Hepatocyte (in vitro differentiated cells): ENCODE data around the gene DEPDC5. TPM values are rescaled to one million over a fixed set of nuclear protein-coding genes. Genes with fewer than 3 reads are reported as not detected.

ENCODE experiments used
- DNase-seq: peaks from one replicate; pipeline ENCODE4 v3.0.0-alpha.2; 2016; ENCODE audit warnings: low spot score
- H2AFZ ChIP-seq: fragments of 200-600 bp; sonication (generic); 2 replicates; pipeline ENCODE4 v1.6.0; 2016; ENCODE audit warnings: antibody characterized with exemption, mild to moderate bottlenecking
- H3K27ac ChIP-seq: fragments of 200-600 bp; sonication (generic); 2 replicates; pipeline ENCODE4 v1.5.1; 2016; ENCODE audit warnings: mild to moderate bottlenecking
- H3K27me3 ChIP-seq: fragments of 200-600 bp; sonication (generic); 2 replicates; pipeline ENCODE4 v1.6.1; 2016
- H3K36me3 ChIP-seq: fragments of 200-600 bp; sonication (generic); replicated peaks from 2 replicates; pipeline ENCODE4 v1.5.1; 2016; ENCODE audit warnings: low read depth; ENCODE audit not compliant: insufficient read depth
- H3K4me1 ChIP-seq: fragments of 200-600 bp; sonication (generic); 2 replicates; pipeline ENCODE4 v1.5.1; 2016; ENCODE audit warnings: mild to moderate bottlenecking, moderate library complexity; ENCODE audit not compliant: insufficient read depth
- H3K4me2 ChIP-seq: fragments of 200-600 bp; sonication (generic); 2 replicates; pipeline ENCODE4 v1.6.0; 2016
- H3K4me3 ChIP-seq: fragments of 200-600 bp; sonication (generic); 2 replicates; pipeline ENCODE4 v1.5.1; 2016; ENCODE audit warnings: mild to moderate bottlenecking
- H3K79me2 ChIP-seq: fragments of 200-600 bp; sonication (generic); 2 replicates; pipeline ENCODE4 v1.6.0; 2017; ENCODE audit warnings: mild to moderate bottlenecking
- H3K9me2 ChIP-seq: fragments of 200-600 bp; sonication (generic); replicated peaks from 2 replicates; pipeline ENCODE4 v1.6.0; 2017; ENCODE audit warnings: mild to moderate bottlenecking; ENCODE audit not compliant: insufficient read depth
- H3K9me3 ChIP-seq: fragments of 200-600 bp; sonication (generic); 2 replicates; pipeline ENCODE4 v1.5.1; 2016; ENCODE audit warnings: low read depth, mild to moderate bottlenecking
- H4K20me1 ChIP-seq: fragments of 200-600 bp; sonication (generic); 2 replicates; pipeline ENCODE4 v1.6.0; 2016; ENCODE audit warnings: mild to moderate bottlenecking; ENCODE audit not compliant: insufficient read depth, poor library complexity, severe bottlenecking
- EZH2 ChIP-seq: fragments of 200-600 bp; sonication (generic); IDR thresholded peaks from 2 replicates; pipeline ENCODE4 v1.6.1; 2016; ENCODE audit warnings: antibody characterized with exemption, mild to moderate bottlenecking, borderline replicate concordance
- EZH2phosphoT487 ChIP-seq: fragments of 200-600 bp; sonication (generic); IDR thresholded peaks from one replicate; pipeline ENCODE4 v1.6.1; 2018; ENCODE audit warnings: antibody characterized with exemption, mild to moderate bottlenecking, low read depth, moderate library complexity; ENCODE audit not compliant: unreplicated experiment, severe bottlenecking
- WGBS: methylation state at CpG from one replicate; pipeline ENCODE4 v1.1.6; 2016; ENCODE audit warnings: low lambda C conversion rate; ENCODE audit errors: missing lambda C conversion rate; 5-methylcytosine and 5-hydroxymethylcytosine counted together
- polyA plus RNA-seq: library from polyadenylated mRNA; unstranded; fragments of >200 nt; fragmentation: Nextera tagmentation; extraction: Ambion mirVana; gene quantifications from 2 replicates; pipeline ENCODE4 v1.2.1, GENCODE V29; 2016
- total RNA-seq: library from RNA; depleted of rRNA; stranded (reverse); fragments of >200 nt; gene quantifications from 2 replicates; pipeline ENCODE4 v1.2.3, GENCODE V29; 2014
- TF ChIP-seq, protein P1 (sequence below): fragments of 200-600 bp; sonication (generic); IDR thresholded peaks from 2 replicates; pipeline ENCODE4 v1.5.1; 2016; ENCODE audit warnings: antibody characterized with exemption, mild to moderate bottlenecking; ENCODE audit not compliant: poor library complexity

Gene DEPDC5
- total and polyA plus RNA-seq, 2 experiments from 2014 or later: 12.9 to 14.5 TPM

DNA sequence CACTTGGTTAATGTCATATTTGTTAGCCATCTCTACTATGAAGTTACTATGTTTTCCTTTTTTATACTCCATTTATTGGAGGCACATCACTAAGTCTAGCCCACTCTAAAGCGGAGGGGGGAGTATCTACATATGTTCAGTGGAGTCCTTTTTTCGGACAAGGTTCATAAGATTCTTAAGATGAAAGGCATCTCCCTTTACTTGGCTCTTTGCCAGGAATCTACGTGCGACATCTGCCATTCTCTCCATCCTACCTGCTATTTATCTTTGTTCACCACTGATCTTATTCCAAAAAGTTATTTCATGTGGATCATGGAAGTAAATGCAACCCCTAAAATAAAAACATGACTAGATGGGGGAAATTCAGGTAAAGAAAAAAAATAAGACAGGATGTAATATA lies 113.1 kb downstream of the DEPDC5 start:
- H3K79me2 ChIP-seq: no peaks in the 10 kb centered on the region
- TF ChIP-seq EZH2phosphoT487: no peak
- TF ChIP-seq, protein P1, sequence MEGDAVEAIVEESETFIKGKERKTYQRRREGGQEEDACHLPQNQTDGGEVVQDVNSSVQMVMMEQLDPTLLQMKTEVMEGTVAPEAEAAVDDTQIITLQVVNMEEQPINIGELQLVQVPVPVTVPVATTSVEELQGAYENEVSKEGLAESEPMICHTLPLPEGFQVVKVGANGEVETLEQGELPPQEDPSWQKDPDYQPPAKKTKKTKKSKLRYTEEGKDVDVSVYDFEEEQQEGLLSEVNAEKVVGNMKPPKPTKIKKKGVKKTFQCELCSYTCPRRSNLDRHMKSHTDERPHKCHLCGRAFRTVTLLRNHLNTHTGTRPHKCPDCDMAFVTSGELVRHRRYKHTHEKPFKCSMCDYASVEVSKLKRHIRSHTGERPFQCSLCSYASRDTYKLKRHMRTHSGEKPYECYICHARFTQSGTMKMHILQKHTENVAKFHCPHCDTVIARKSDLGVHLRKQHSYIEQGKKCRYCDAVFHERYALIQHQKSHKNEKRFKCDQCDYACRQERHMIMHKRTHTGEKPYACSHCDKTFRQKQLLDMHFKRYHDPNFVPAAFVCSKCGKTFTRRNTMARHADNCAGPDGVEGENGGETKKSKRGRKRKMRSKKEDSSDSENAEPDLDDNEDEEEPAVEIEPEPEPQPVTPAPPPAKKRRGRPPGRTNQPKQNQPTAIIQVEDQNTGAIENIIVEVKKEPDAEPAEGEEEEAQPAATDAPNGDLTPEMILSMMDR: no peak
- TF ChIP-seq EZH2: no peak
- no peak for DNase-seq
- no peaks in the 10 kb centered on the region for H3K4me1 ChIP-seq
- no peak overlapping the region for H3K4me3 ChIP-seq
- H4K20me1 ChIP-seq: no peaks in the 10 kb centered on the region
- H3K27ac ChIP-seq: no peak overlapping the region
- H3K9me2 ChIP-seq: no peaks in the 10 kb centered on the region
- H3K27me3 ChIP-seq: no peaks in the 10 kb centered on the region
- WGBS: 83% methylated on average over 4 of the region's 4 CpGs
- H3K36me3 ChIP-seq: no peaks in the 10 kb centered on the region
- no peak overlapping the region for H2AFZ ChIP-seq
- no peak overlapping the region for H3K4me2 ChIP-seq
- H3K9me3 ChIP-seq: no peaks in the 10 kb centered on the region

DNA sequence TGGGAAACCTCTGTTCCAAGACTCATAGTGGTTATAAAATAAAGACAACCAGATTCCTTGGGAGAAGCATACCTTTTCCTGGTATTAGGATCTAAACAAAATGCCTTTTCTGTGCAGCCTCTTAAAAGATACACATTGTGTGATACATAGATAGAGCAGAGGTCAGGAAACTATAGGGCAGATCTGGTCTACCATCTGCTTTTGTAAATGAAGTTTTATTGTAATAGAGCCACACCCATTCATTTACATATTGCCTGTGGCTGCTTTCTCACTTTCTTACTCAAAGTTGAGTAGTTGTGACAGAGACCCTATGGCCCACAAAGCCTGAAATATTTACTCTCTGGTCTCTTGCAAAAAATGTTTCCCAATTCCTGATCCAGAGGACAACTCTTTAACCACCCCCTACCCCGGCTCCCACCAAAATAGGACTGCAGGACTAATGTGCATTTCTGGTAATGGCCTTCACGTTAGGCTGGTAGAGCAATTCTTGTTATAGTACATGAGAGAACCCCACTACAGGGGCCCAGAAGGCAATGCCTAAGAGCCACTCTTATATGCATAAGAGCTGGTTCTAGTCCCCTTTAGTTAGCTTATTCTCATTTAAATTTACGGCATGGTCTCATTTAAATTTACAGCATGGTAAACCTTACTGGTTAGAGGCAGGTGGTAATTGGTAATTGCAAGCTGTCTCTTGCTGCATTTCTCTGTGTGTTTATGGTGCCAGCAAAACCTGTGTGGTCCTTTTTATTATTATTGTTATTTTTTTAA lies 113.8 kb downstream of the DEPDC5 start:
- Histone ChIP-seq H3K27ac (no peak overlapping the region), H3K79me2 (no peaks in the 10 kb centered on the region), H3K4me1 (no peaks in the 10 kb centered on the region), H4K20me1 (no peaks in the 10 kb centered on the region), H3K27me3 (no peaks in the 10 kb centered on the region), H3K9me2 (no peaks in the 10 kb centered on the region), H3K4me3 (no peak overlapping the region), H3K4me2 (no peak overlapping the region), H3K36me3 (no peaks in the 10 kb centered on the region), H3K9me3 (no peaks in the 10 kb centered on the region), H2AFZ (no peak overlapping the region)
- no peak for DNase-seq
- 90% methylated on average over 3 of the region's 3 CpGs for WGBS
- TF ChIP-seq EZH2 (no peak), EZH2phosphoT487 (no peak)
- TF ChIP-seq, protein P1: no peak

DNA sequence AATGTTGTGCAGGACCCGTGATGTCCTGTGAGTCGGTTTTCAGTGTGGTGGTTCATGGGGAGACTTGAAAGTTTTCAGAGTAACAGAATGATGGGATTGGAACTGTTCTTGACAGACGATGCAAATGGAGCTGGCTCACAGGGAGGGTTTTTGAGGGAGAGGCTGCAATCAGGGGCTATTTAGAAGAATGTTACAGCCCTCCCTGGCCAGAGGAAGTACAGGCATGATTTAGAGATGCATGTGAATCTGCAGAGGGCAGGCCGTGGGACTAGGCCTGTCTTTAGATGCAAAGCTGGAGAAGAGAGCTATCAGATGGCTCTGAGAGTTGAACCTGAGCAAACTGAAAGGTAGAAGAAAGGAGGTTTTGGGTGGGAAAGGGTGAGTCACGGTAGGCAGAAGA lies 115.9 kb downstream of the DEPDC5 start:
- no peak overlapping the region for H3K4me3 ChIP-seq
- H3K27ac ChIP-seq: peak overlapping the region; percentile 76
- 88% methylated on average over 5 of the region's 5 CpGs for WGBS

More for the DNA sequence above, 115.9 kb downstream of the DEPDC5 start:
- Histone ChIP-seq H2AFZ (no peak overlapping the region), H3K79me2 (no peaks in the 10 kb centered on the region), H3K36me3 (no peaks in the 10 kb centered on the region), H4K20me1 (no peaks in the 10 kb centered on the region), H3K27me3 (no peaks in the 10 kb centered on the region), H3K9me3 (no peaks in the 10 kb centered on the region), H3K4me2 (no peak overlapping the region), H3K4me1 (no peaks in the 10 kb centered on the region), H3K9me2 (no peaks in the 10 kb centered on the region)
- no peak for DNase-seq
- TF ChIP-seq, protein P1: no peak
- TF ChIP-seq EZH2phosphoT487: no peak
- TF ChIP-seq EZH2: no peak
